Psoas muscle (tissue), 8 donors: ENCODE results near the gene NOVA1. TPM values are rescaled to one million over a fixed set of nuclear protein-coding genes. Genes with fewer than 3 reads are reported as not detected.

ENCODE experiments used
- ATAC-seq, 4 donors: fragments of 200-7000 bp; cut with Tn5 transposase; one replicate each; pipeline ENCODE4 v1.9.1; 2020; ENCODE audit warnings: moderate library complexity in 3 of 4, mild to moderate bottlenecking in 2 of 4
- DNase-seq, 2 donors: peaks; one replicate each; pipeline ENCODE4 v3.0.0-alpha.2; 2020
- H3K27ac ChIP-seq: fragments of 200-600 bp; one replicate; pipeline ENCODE4 v1.8.0; 2022
- H3K27me3 ChIP-seq, 3 donors: fragments of 200-600 bp in 1 of 3; one replicate each; pipeline versions ENCODE4 v1.6.1 to v1.8.0; 2013 to 2022; ENCODE audit warnings: low read length in 2 of 3, mild to moderate bottlenecking in 2 of 3, moderate library complexity in 1 of 3; ENCODE audit not compliant: insufficient read depth in 3 of 3
- H3K36me3 ChIP-seq, 2 donors: fragments of 200-600 bp in 1 of 2; one replicate each; pipeline versions ENCODE4 v1.6.1 to v1.8.0; 2013 to 2022; ENCODE audit warnings: low read depth in 1 of 2, mild to moderate bottlenecking in 1 of 2, moderate library complexity in 1 of 2; ENCODE audit not compliant: insufficient read depth in 1 of 2
- H3K4me1 ChIP-seq: fragments of 200-600 bp; one replicate; pipeline ENCODE4 v1.8.0; 2022
- H3K4me3 ChIP-seq: fragments of 200-600 bp; one replicate; pipeline ENCODE4 v1.8.0; 2022; ENCODE audit warnings: mild to moderate bottlenecking
- H3K9me3 ChIP-seq: fragments of 200-600 bp; one replicate; pipeline ENCODE4 v1.8.0; 2022
- WGBS, 3 donors: extraction: QIAGEN DNeasy Blood & Tissue Kit; methylation state at CpG; one replicate each; pipeline versions ENCODE4 v1.1.6 to v1.1.7; 2013; 5-methylcytosine and 5-hydroxymethylcytosine counted together
- intact Hi-C, 2 donors: fragments of 100-400 bp; cut with DNase I; formaldehyde crosslinking; loops; one replicate each; pipeline versions ENCODE4 v1.11.0 to v1.14.2; 2022
- polyA plus RNA-seq, 3 donors: library from polyadenylated mRNA; stranded (reverse); fragments of 200-250 nt; gene quantifications; one replicate each; pipeline ENCODE4 v1.2.3, GENCODE V29; 2013
- total RNA-seq, 4 donors: library from RNA; stranded (reverse); fragmentation: NEBNext Ultra II Directional in 2 of 4; extraction: Animal tissue kit (Norgen Biotek cat#: 25700) in 2 of 4; gene quantifications; one replicate each; pipeline versions ENCODE4 v1.2.1 to v1.2.4, GENCODE V29; 2021 to 2023
- TF ChIP-seq, protein P1 (sequence below): fragments of 200-600 bp; IDR thresholded peaks from one replicate; pipeline ENCODE4 v1.8.0; 2022; ENCODE audit warnings: antibody characterized with exemption
- donor health status: healthy with polysubstance abuse.
- donor health status: DM: no; HTN: no; CAD: no; lungs with moderate emphysema.
- donor health status: Bipolar disorder and iron deficiency.
- donor health status: healthy.
- donor health status: DM: yes; HTN: yes; CAD: no.
- donor health status: DM: no; HTN: no; CAD: no.
- donor health status: DM: no; HTN: no; CAD: no.
- donor health status: DM: yes; HTN: yes; CAD: no.

Gene NOVA1
- total and polyA plus RNA-seq, 7 donors: 0.73 to 4.4 (median 2.5) TPM

DNA sequence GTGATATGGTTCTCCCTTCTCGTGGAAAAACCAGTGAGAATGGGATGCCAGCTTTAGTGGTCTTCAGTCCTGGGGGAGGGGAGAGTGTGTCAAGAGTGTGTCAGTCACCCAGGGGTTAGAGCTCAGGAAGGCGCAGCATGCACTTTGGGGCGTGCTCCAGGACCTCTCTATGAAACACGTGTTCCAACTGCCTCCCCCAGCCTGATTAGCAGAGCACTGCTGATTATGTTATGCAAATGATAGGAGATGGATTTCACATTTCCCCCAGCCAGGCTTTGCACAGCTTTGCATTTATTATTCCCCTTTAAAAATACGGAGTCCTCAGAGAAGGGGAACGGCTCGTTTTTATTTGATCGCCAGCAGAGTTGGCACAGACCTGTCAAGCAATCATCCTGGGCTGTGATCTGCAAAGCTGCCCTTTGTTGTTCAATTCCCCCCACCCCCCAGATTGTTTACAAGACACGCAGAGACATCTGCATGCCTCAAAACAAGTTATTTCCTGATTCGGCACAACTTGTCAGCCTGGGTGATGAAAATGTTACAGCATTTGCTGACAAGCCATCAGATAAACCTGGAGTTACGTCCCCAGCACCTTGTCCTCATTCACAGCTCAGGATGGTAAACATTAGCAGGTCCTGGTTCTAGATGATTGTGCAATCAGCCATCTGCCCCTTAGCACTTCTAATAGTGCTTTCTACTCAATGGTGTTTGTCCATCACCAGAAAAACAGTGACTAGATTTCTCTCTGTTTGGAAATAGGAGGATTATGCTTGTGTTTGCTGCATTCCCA, 196.5 kb downstream of the NOVA1 start:
- Histone ChIP-seq H3K27me3 (no peaks in the 10 kb centered on the region), H3K27ac (no peak overlapping the region), H3K36me3 (no peaks in the 10 kb centered on the region), H3K4me3 (no peak overlapping the region), H3K9me3 (no peaks in the 10 kb centered on the region), H3K4me1 (no peaks in the 10 kb centered on the region)
- DNase-seq: no peak
- WGBS, 3 donors: 26 to 29% (median 27%) methylated on average over 11 of the region's 11 CpGs
- intact Hi-C loops: no loop called here
- TF ChIP-seq, protein P1, sequence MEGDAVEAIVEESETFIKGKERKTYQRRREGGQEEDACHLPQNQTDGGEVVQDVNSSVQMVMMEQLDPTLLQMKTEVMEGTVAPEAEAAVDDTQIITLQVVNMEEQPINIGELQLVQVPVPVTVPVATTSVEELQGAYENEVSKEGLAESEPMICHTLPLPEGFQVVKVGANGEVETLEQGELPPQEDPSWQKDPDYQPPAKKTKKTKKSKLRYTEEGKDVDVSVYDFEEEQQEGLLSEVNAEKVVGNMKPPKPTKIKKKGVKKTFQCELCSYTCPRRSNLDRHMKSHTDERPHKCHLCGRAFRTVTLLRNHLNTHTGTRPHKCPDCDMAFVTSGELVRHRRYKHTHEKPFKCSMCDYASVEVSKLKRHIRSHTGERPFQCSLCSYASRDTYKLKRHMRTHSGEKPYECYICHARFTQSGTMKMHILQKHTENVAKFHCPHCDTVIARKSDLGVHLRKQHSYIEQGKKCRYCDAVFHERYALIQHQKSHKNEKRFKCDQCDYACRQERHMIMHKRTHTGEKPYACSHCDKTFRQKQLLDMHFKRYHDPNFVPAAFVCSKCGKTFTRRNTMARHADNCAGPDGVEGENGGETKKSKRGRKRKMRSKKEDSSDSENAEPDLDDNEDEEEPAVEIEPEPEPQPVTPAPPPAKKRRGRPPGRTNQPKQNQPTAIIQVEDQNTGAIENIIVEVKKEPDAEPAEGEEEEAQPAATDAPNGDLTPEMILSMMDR: no peak
- ATAC-seq: no peak

DNA sequence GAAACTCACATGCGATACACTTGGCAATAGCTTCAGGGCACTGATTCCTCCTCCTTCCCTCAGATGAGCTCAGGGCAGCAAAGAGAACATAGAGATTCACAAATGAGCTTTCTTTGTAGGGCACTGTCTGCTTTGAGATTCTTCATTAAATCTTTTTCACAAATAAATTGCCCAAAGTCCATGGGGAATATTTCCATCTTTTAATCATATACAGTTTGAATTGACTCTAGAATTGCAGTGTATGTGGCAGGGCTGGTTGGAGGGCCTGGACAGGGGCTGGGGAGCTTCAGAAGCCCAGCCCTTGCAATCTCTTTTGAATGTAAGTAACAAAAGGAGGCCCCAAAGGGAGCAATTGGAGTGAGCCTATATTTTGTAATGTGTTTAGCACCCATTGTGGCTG, 197.5 kb downstream of the NOVA1 start:
- Histone ChIP-seq H3K27ac (no peak overlapping the region), H3K27me3 (no peaks in the 10 kb centered on the region), H3K9me3 (no peaks in the 10 kb centered on the region), H3K4me1 (no peaks in the 10 kb centered on the region), H3K4me3 (no peak overlapping the region), H3K36me3 (no peaks in the 10 kb centered on the region)
- TF ChIP-seq, protein P1: no peak
- ATAC-seq (no peak), DNase-seq (no peak)
- intact Hi-C loops: no loop called here
- WGBS, 3 donors: 69 to 96% (median 81%) methylated on average over 1 of the region's 1 CpG

DNA sequence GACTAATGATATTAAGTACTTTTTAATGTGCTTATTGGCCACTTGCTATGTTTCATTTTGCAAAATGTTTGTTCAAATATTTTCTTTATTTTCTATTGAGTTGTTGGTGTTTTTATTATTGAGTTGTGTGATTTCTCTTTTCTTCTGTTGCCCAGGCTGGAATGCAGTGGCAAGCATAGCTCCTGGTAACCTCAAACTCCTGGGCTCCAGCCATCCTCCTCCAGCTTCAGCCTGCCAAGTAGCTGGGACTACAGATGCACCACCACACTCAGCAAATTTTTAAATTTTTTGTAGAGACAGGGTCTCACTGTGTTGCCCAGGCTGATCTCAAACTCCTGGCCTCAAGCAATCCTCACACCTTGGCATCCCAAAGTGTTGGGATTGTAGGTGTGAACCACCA, 199.2 kb downstream of the NOVA1 start:
- H3K9me3 ChIP-seq: no peaks in the 10 kb centered on the region
- TF ChIP-seq, protein P1: no peak
- intact Hi-C loops: no loop called here
- DNase-seq: no peak
- H3K36me3 ChIP-seq: no peaks in the 10 kb centered on the region
- H3K27me3 ChIP-seq: no peaks in the 10 kb centered on the region
- no peaks in the 10 kb centered on the region for H3K4me1 ChIP-seq
- H3K4me3 ChIP-seq: no peak overlapping the region
- H3K27ac ChIP-seq: no peak overlapping the region
- ATAC-seq: no peak
